H9 (cell line): ENCODE measurements around the gene BACH2. TPM values are rescaled to one million over a fixed set of nuclear protein-coding genes. Genes with fewer than 3 reads are reported as not detected.

Experiments used
- DNase-seq: peaks from one replicate; pipeline ENCODE4 v3.0.0-alpha.2; 2017
- H2AFZ ChIP-seq: one replicate; pipeline ENCODE4 v1.6.1; 2013; ENCODE audit warnings: mild to moderate bottlenecking, low read length, control low read depth, moderate library complexity
- H2AK5ac ChIP-seq: 2 replicates; pipeline ENCODE4 v1.6.1; 2013; ENCODE audit warnings: low read length, control low read depth, mixed read lengths; ENCODE audit not compliant: insufficient read length
- H2BK120ac ChIP-seq: one replicate; pipeline ENCODE4 v1.6.1; 2013; ENCODE audit warnings: low read depth, mild to moderate bottlenecking, low read length, control low read depth, inconsistent platforms; ENCODE audit not compliant: poor library complexity, severe bottlenecking
- H2BK12ac ChIP-seq: 2 replicates; pipeline ENCODE4 v1.6.1; 2013; ENCODE audit warnings: low read length, control low read depth, mixed read lengths, low read depth; ENCODE audit not compliant: insufficient read length
- H2BK15ac ChIP-seq: 2 replicates; pipeline ENCODE4 v1.6.1; 2013; ENCODE audit warnings: low read depth, low read length, control low read depth
- H2BK20ac ChIP-seq: one replicate; pipeline ENCODE4 v1.6.1; 2013; ENCODE audit warnings: low read depth, mild to moderate bottlenecking, low read length, control low read depth, inconsistent platforms; ENCODE audit not compliant: poor library complexity, severe bottlenecking
- H2BK5ac ChIP-seq: 2 replicates; pipeline ENCODE4 v1.6.1; 2013; ENCODE audit warnings: low read length, control low read depth, mixed read lengths; ENCODE audit not compliant: insufficient read length
- H3K14ac ChIP-seq: 2 replicates; pipeline ENCODE4 v1.6.1; 2013; ENCODE audit warnings: low read length, control low read depth; ENCODE audit not compliant: insufficient read depth
- H3K18ac ChIP-seq: 2 replicates; pipeline ENCODE4 v1.6.1; 2013; ENCODE audit warnings: low read depth, mild to moderate bottlenecking, mixed read lengths, low read length, control low read depth; ENCODE audit not compliant: insufficient read length
- H3K23ac ChIP-seq: 2 replicates; pipeline ENCODE4 v1.6.1; 2013; ENCODE audit warnings: low read length, control low read depth, mixed read lengths, low read depth; ENCODE audit not compliant: insufficient read length
- H3K23me2 ChIP-seq: 2 replicates; pipeline ENCODE4 v1.6.1; 2013; ENCODE audit warnings: low read depth, mild to moderate bottlenecking, mixed read lengths, low read length, control low read depth; ENCODE audit not compliant: insufficient read length, poor library complexity, severe bottlenecking
- H3K27ac ChIP-seq: 2 replicates; pipeline ENCODE4 v1.5.1; 2013; ENCODE audit warnings: low read length, control low read depth, mixed read lengths, low read depth; ENCODE audit not compliant: insufficient read length
- H3K27me3 ChIP-seq: 2 replicates; pipeline ENCODE4 v1.6.1; 2013; ENCODE audit warnings: low read length, control low read depth, inconsistent platforms; ENCODE audit not compliant: insufficient read depth
- H3K4ac ChIP-seq: 2 replicates; pipeline ENCODE4 v1.6.1; 2013; ENCODE audit warnings: low read depth, mild to moderate bottlenecking, control low read depth, inconsistent platforms, low read length, moderate library complexity
- H3K4me1 ChIP-seq: 2 replicates; pipeline ENCODE4 v1.6.1; 2013; ENCODE audit warnings: low read length, control low read depth, inconsistent platforms; ENCODE audit not compliant: insufficient read depth
- H3K4me2 ChIP-seq: 2 replicates; pipeline ENCODE4 v1.6.1; 2013; ENCODE audit warnings: low read length, control low read depth, mixed read lengths; ENCODE audit not compliant: insufficient read length, insufficient read depth
- H3K56ac ChIP-seq: 2 replicates; pipeline ENCODE4 v1.6.1; 2013; ENCODE audit warnings: low read depth, mild to moderate bottlenecking, mixed read lengths, low read length, control low read depth; ENCODE audit not compliant: insufficient read length
- H3K79me1 ChIP-seq: 2 replicates; pipeline ENCODE4 v1.6.1; 2013; ENCODE audit warnings: low read depth, mild to moderate bottlenecking, moderate library complexity, low read length, control low read depth, inconsistent platforms; ENCODE audit not compliant: insufficient read depth, poor library complexity, severe bottlenecking
- H3K79me2 ChIP-seq: 2 replicates; pipeline ENCODE4 v1.6.1; 2013; ENCODE audit warnings: low read length, control low read depth, inconsistent platforms; ENCODE audit not compliant: insufficient read depth
- H3K9ac ChIP-seq: 2 replicates; pipeline ENCODE4 v1.6.1; 2013; ENCODE audit warnings: low read length, control low read depth, mixed read lengths; ENCODE audit not compliant: insufficient read length; ENCODE audit errors: extremely low read depth
- H3K9me3 ChIP-seq: one replicate; pipeline ENCODE4 v1.6.1; 2013; ENCODE audit warnings: low read depth, low read length, inconsistent platforms; ENCODE audit not compliant: control insufficient read depth
- H3T11ph ChIP-seq: one replicate; pipeline ENCODE4 v1.6.1; 2013; ENCODE audit warnings: mild to moderate bottlenecking, low read length, control low read depth, inconsistent platforms
- H4K20me1 ChIP-seq: one replicate; pipeline ENCODE4 v1.6.1; 2013; ENCODE audit not compliant: control insufficient read depth, insufficient read length, insufficient read depth
- H4K5ac ChIP-seq: 2 replicates; pipeline ENCODE4 v1.6.1; 2013; ENCODE audit warnings: low read depth, mild to moderate bottlenecking, mixed read lengths, low read length, control low read depth; ENCODE audit not compliant: insufficient read length
- H4K8ac ChIP-seq: replicated peaks from 2 replicates; pipeline ENCODE4 v1.6.1; 2013; ENCODE audit warnings: low read length, control low read depth, mixed read lengths, low read depth; ENCODE audit not compliant: insufficient read length
- H4K91ac ChIP-seq: 2 replicates; pipeline ENCODE4 v1.6.1; 2013; ENCODE audit warnings: low read depth, mild to moderate bottlenecking, moderate library complexity, mixed read lengths, low read length, control low read depth; ENCODE audit not compliant: insufficient read length
- H3K27ac Mint-ChIP-seq, 3 experiments: 2 replicates in 2 of 3; 3 replicates in 1 of 3; pipeline ENCODE4 v1.8.0; 2020 to 2021; ENCODE audit warnings: mixed read lengths in 3 of 3, mild to moderate bottlenecking in 1 of 3, moderate library complexity in 1 of 3
- H3K27me3 Mint-ChIP-seq: 2 replicates; pipeline ENCODE4 v1.8.0; 2021; ENCODE audit warnings: low read depth, mild to moderate bottlenecking, moderate library complexity, mixed read lengths
- H3K36me3 Mint-ChIP-seq, 3 experiments: 2 replicates in 2 of 3; 3 replicates in 1 of 3; pipeline ENCODE4 v1.8.0; 2020 to 2021; ENCODE audit warnings: low read depth in 3 of 3, mixed read lengths in 3 of 3; ENCODE audit not compliant: insufficient read depth in 1 of 3
- H3K4me1 Mint-ChIP-seq, 2 experiments: 2 replicates each; pipeline ENCODE4 v1.8.0; 2020; ENCODE audit warnings: mixed read lengths in 2 of 2
- H3K4me3 Mint-ChIP-seq, 2 experiments: 2 replicates in 1 of 2; 3 replicates in 1 of 2; pipeline ENCODE4 v1.8.0; 2020 to 2021; ENCODE audit warnings: mild to moderate bottlenecking in 2 of 2, mixed read lengths in 2 of 2, moderate library complexity in 1 of 2
- H3K9me3 Mint-ChIP-seq, 2 experiments: 2 replicates in 1 of 2; 3 replicates in 1 of 2; pipeline ENCODE4 v1.8.0; 2020; ENCODE audit warnings: mild to moderate bottlenecking in 2 of 2, mixed read lengths in 2 of 2, moderate library complexity in 1 of 2
- CTCF ChIP-seq: fragments of 200-600 bp; sonication (generic); conservative IDR thresholded peaks from 3 replicates; pipeline ENCODE4 v1.8.0; 2021; ENCODE audit warnings: antibody characterized with exemption, mild to moderate bottlenecking
- WGBS: extraction: QIAGEN DNeasy Blood & Tissue Kit; methylation state at CpG from one replicate; pipeline ENCODE4 v1.1.7; 2013; ENCODE audit warnings: missing lambda C conversion rate, low lambda C conversion rate, mixed read lengths; ENCODE audit not compliant: insufficient read length; ENCODE audit errors: extremely low coverage; 5-methylcytosine and 5-hydroxymethylcytosine counted together
- total RNA-seq: library from RNA; stranded (reverse); gene quantifications from 2 replicates; pipeline ENCODE4 v1.2.1, GENCODE V29; 2021

The BACH2 gene
- total RNA-seq, 1 experiment from 2014 or later, result 2.0 TPM

- Histone ChIP-seq H4K91ac (no peak overlapping the region), H2BK5ac (no peak overlapping the region), H2BK20ac (no peak overlapping the region), H3K27ac (no peak overlapping the region), H3K27me3 (no peaks in the 10 kb centered on the region), H3K4me1 (no peaks in the 10 kb centered on the region), H2BK15ac (no peak overlapping the region), H4K20me1 (no peaks in the 10 kb centered on the region), H3K14ac (no peak overlapping the region), H3K79me1 (no peaks in the 10 kb centered on the region), H3K79me2 (no peaks in the 10 kb centered on the region), H3K4ac (no peak overlapping the region), H3K9ac (no peak overlapping the region), H4K5ac (no peak overlapping the region), H3K4me2 (no peak overlapping the region), H3K23me2 (no peaks in the 10 kb centered on the region), H2AFZ (no peak overlapping the region), H2BK12ac (no peak overlapping the region), H2BK120ac (no peak overlapping the region), H3K56ac (no peak overlapping the region), H2AK5ac (no peak overlapping the region), H3K9me3 (no peaks in the 10 kb centered on the region), H3K18ac (no peak overlapping the region), H4K8ac (no peak overlapping the region), H3T11ph (no peak overlapping the region), H3K23ac (no peak overlapping the region)
- no peak overlapping the region for H3K4me3 Mint-ChIP-seq
- peaks cover 4 to 6% of the 10 kb centered on the region in 2 experiments; a peak in 2 of 4 replicates for H3K4me1 Mint-ChIP-seq
- WGBS, result no CpG with 5 or more reads among the region's 3 CpGs
- H3K27ac Mint-ChIP-seq, result no peak overlapping the region
- no peak for TF ChIP-seq CTCF
- H3K9me3 Mint-ChIP-seq, result no peaks in the 10 kb centered on the region
- DNase-seq, result no peak
- no peaks in the 10 kb centered on the region for H3K36me3 Mint-ChIP-seq
- no peaks in the 10 kb centered on the region for H3K27me3 Mint-ChIP-seq
Observed at GRCh38 chr6:89966913-89967312, 329.7 kb downstream of the BACH2 start.
